Stimulated activated CD8-positive, alpha-beta memory T cell treated with anti-CD3 and anti-CD28 coated beads, Interleukin-7, amount 100 ng/mL, for 1 hour (primary cell): ENCODE measurements around the gene ORC4.

Source experiments
- DNase-seq, 2 donors: peaks; one replicate each; pipeline ENCODE4 v3.0.0-alpha.2; 2020; ENCODE audit warnings: low read depth in 2 of 2

ORC4 gene

GRCh38 chr2:147934881-147935620 lies 85.5 kb downstream of the ORC4 start:
- no peak for DNase-seq

DNA sequence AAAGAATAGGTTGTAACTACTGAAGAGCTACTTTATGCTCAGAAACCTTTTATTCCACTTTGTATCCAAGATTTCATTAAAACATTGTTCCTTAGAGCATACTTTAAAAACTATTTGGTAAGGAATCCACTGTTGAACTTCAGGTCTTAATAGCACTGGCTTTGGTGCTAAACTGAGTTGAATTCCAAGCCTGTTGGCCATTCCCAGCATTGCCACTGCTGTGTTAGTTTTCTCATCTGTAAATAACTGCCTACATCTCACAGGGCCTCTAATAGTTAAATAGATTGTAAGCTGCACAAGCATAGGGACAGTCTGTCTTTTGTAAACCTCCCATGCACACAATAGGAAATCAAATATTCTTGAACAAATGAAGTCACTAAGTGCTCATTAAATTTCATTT lies 86.6 kb downstream of the ORC4 start:
- no peak for DNase-seq

- DNase-seq: no peak
These were observed 93.4 kb downstream of the ORC4 start for GRCh38 chr2:147927053-147927588.

GRCh38 chr2:147925886-147926285 lies 94.7 kb downstream of the ORC4 start:
- no peak for DNase-seq

DNA sequence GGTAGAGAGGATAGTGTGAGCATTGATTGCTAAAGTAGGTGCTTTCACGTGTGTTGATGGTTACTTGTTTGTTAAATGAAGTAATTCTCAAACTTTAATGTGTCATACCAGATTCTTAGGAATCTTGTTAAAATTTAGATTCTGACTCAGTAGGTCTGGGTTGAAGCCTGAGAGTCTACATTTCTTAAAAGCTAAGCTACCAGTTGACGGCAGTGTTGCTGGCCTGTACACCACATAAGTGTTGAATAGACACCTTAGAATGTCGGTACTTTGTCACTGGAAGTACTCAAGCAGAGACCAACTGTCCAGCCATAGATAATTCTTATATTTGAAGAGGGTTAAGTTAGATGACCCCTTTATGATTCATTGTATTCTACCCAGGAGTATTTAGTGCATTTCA lies 95.9 kb downstream of the ORC4 start:
- no peak for DNase-seq

GRCh38 chr2:147923846-147924245 lies 96.7 kb downstream of the ORC4 start:
- no peak for DNase-seq

DNA sequence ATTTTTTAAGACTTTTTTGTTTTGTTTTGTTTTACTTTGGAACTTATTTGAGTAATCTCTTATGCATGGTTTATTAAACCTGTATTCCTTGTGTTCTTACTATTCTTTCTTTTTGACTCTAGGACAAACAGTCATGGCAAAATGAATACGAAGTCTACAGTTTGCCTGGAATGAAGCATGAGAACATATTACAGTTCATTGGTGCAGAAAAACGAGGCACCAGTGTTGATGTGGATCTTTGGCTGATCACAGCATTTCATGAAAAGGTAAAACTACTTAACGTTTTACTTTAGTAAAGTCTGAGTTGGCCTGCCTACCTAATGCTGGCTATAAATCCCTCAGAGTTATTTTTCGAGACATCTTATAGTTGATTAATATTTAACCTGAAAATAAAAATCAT lies 103.4 kb downstream of the ORC4 start:
- DNase-seq: no peak

DNA sequence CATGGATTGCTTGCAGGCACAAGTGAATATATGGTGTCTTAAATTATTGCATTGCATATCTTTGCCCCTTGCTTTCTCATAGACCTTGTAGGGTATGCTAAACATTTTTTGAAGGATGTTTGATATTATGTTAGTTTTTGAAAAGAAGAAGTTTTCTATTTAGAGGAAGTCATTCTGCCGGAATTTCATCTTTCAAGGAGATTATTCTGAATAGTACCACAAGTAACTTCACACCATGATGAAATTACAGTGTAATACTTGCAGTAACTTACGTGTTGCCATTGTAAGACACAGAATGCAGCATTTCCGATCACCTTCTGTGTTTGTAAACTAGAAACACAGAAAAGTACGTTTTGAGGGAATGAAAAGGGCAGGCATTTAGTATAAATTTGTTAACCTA lies 103.8 kb downstream of the ORC4 start:
- no peak for DNase-seq

DNA sequence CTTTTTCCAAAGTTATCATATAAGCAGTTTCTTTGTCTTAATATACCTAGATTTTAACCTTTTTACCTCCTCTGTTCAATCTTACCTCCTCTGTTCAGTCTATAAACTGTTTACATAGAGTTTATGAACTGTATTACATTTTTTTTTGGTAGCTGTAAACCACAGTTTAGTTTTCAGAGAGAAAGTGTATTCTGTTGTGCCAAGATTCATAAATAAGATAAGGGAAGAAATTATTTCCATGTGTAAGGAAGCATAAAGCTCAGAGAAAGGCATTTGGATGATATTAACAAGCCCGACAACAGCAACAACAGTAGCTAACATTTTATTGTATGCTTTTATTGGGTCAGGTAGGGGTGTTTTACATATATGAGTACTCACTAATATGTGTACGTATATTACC lies 104.5 kb downstream of the ORC4 start:
- DNase-seq: no peak

- no peak for DNase-seq
These were observed 106.6 kb downstream of the ORC4 start for GRCh38 chr2:147913701-147914480.

DNA sequence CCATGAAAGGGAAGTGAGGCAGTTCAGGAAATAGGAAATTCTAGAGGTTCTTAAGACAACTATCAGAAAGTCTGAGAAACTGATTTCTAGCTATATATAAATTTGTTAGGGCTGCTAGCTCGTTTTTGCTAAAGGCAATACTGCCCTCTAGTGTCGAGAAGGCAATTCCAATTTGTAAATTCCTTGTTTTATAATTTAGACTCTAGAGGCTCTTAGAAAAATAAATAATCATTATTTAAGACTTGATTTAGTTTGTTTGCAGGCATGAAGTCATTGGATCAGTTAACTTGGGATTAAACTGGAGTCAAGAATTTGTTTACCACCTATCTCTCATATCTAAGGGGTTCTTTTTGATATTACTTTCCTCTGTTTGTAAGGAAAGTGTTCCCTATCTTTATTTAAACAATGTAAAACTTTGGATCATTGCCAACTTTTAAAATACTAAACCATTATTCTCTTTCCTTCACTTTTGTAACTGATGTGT lies 109.5 kb downstream of the ORC4 start:
- peak in 1 of 2 donors; percentile 5 for DNase-seq

GRCh38 chr2:147909178-147909577 lies 111.4 kb downstream of the ORC4 start:
- DNase-seq: no peak

DNA sequence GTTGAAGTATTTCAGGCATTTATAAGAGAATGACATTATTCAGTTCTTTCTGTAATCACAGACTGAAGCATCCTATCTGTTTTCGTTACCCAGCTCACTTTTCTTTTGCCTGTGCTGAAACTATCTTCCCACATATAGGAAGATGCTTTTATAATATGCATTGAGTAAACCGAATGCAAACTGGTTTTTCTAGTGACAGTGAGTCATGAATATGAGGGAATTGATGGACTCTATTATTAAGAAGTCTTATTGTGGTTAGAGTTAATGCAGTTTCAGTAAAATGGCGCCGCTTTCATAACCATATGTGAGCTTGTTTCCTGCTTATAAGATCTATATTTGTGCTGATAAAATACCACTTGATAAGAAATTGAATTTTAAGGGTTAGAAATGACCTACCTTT lies 116.5 kb downstream of the ORC4 start:
- DNase-seq: no peak

- no peak for DNase-seq
These were observed 131.9 kb downstream of the ORC4 start for GRCh38 chr2:147888680-147889079.

- DNase-seq: no peak
These were observed 134.4 kb downstream of the ORC4 start for GRCh38 chr2:147886136-147886535.

DNA sequence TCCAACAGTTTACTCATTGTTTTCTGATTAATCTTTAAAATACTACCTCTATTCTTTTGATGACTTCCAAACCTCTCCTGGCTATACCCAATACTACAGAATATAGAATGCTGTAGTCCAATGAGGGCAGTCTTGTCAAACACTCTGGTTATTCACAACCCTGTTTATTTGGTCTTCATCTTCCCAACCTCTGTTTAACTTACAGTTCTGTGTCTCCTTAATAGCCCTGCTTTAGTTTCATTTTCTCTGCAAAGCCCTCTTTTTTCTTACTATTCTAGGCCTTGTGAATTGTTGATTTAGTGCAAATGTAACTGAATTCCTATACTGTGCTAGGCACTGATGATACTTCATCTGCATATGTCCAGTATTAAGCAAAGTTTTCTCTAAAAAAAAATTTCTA lies 135.7 kb downstream of the ORC4 start:
- DNase-seq: no peak

DNA sequence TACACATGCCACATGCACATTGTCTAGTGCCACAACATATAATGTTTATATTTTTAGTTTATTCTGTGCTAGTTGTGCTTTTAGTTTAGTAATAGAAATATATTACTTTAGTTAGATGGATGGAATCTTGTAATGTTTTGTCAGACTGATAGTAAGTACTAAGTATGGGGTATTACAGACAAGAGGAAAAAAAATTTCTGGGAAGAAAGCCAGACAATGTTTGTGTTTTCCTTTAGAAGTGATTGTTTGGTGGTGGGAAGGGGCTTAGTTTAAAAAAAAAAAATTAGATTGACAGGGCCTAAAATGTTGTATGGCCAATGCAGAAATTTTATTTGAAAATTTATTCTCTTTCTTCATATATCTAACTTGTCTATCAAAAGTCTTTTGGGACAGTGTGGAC lies 137.9 kb downstream of the ORC4 start:
- no peak for DNase-seq
